Measurements from ENCODE around the gene CD109. TPM values are rescaled to one million over a fixed set of nuclear protein-coding genes. Genes with fewer than 3 reads are reported as not detected.

The CD109 gene
- total and polyA plus RNA-seq, 2 of the 8 experiments (the other 6 are each of a cell fraction or from before 2014, with no cell fraction given) = 1.4 to 5.3 TPM

GRCh38 chr6:73738367-73739028 is 42.5 kb downstream of the CD109 start:
- no peak overlapping the region for H3K4me2 ChIP-seq (ENCODE audit: insufficient read depth in 1 of 2, low read depth in 2 of 2, low read length in 2 of 2)
- FAIRE-seq = no peak
- WGBS, 2 experiments (ENCODE audit: extremely low coverage in 1 of 2, insufficient coverage in 1 of 2, insufficient read length in 1 of 2, insufficient replicate concordance in 2 of 2, low coverage in 1 of 2, low lambda C conversion rate in 2 of 2, missing lambda C conversion rate in 1 of 2) = 84% methylated on average over 5 of the region's 5 CpGs; no CpG with 5 or more reads in 1 of the 2 experiments
- no peak overlapping the region for H3K14ac ChIP-seq (ENCODE audit: insufficient read length)
- H3K79me2 ChIP-seq (ENCODE audit: control insufficient read depth in 1 of 2, insufficient read depth in 2 of 2, low read length in 2 of 2) = no peaks in the 10 kb centered on the region
- no peak overlapping the region for H3K27ac ChIP-seq (ENCODE audit: low read depth, low read length)
- H4K20me1 ChIP-seq (replicated peaks in 1 of 2; ENCODE audit: control insufficient read depth in 1 of 2, insufficient read depth in 2 of 2, low read length in 2 of 2) = peaks cover 0 to 1% of the 10 kb centered on the region in 2 experiments
- H3K9me3 ChIP-seq (ENCODE audit: insufficient read depth in 2 of 2, low read depth in 1 of 2, low read length in 1 of 2) = no peaks in the 10 kb centered on the region
- H3K4me1 ChIP-seq (replicated peaks in 1 of 4; ENCODE audit: control insufficient read depth in 3 of 4, insufficient read depth in 4 of 4, low read length in 3 of 4) = no peaks in the 10 kb centered on the region
- H3K27me3 ChIP-seq (replicated peaks in 1 of 4; ENCODE audit: control insufficient read depth in 3 of 4, extremely low read depth in 1 of 4, insufficient read depth in 3 of 4, low read length in 3 of 4) = no peaks in the 10 kb centered on the region
- TF ChIP-seq CHD1 (IDR thresholded peaks at IDR 0.05; ENCODE audit: low read depth, low read length) (no peak), KDM4A (IDR thresholded peaks at IDR 0.05; ENCODE audit: low read depth, low read length, severe bottlenecking) (no peak), BACH1 (IDR thresholded peaks at IDR 0.05; ENCODE audit: low read length) (no peak), SIRT6 (IDR thresholded peaks at IDR 0.05; ENCODE audit: low read length) (no peak), ATF3 (IDR thresholded peaks at IDR 0.05; ENCODE audit: insufficient read depth, low read depth, low read length) (no peak), ATF2 (IDR thresholded peaks at IDR 0.05; ENCODE audit: low read length) (no peak), CBX5 (IDR thresholded peaks at IDR 0.05; ENCODE audit: low read depth, low read length) (no peak)
- H2BK120ac ChIP-seq (replicated peaks; ENCODE audit: low read depth, low read length) = no peak overlapping the region
- no peak overlapping the region for H2AFZ ChIP-seq (ENCODE audit: low read length)
- no peak overlapping the region for H4K91ac ChIP-seq (replicated peaks; ENCODE audit: insufficient read length, low read length)
- H2BK5ac ChIP-seq (ENCODE audit: low read depth, low read length) = no peak overlapping the region
- H2BK15ac ChIP-seq (ENCODE audit: low read length) = no peak overlapping the region
- H4K5ac ChIP-seq (ENCODE audit: insufficient read length, low read depth, low read length) = no peak overlapping the region
- no peaks in the 10 kb centered on the region for H3K36me3 ChIP-seq (ENCODE audit: control insufficient read depth in 2 of 4, insufficient read depth in 4 of 4, low read length in 3 of 4)
- DNase-seq (ENCODE audit: low read depth in 1 of 2, low spot score in 2 of 2) = no peak
- no peak overlapping the region for H2BK20ac ChIP-seq (ENCODE audit: low read length)
- H3K56ac ChIP-seq (replicated peaks; ENCODE audit: insufficient read length, low read depth, low read length) = no peak overlapping the region
- H3K4ac ChIP-seq (replicated peaks; ENCODE audit: insufficient read length, low read depth, low read length) = no peak overlapping the region
- H3K23me2 ChIP-seq (ENCODE audit: low read depth, low read length) = no peaks in the 10 kb centered on the region; the same call in 1 of the 2 replicates
- ChIA-PET POLR2A (ENCODE audit: partially characterized antibody) (no interaction called here), CTCF (ENCODE audit: partially characterized antibody) (interaction anchor here (0.6 to 7.7 kb wide), 27 partner anchors 10 to 1493 kb away, joined by 3 to 104 read pairs (median 4); partner anchors contain the start of gene COL12A1)
- no peak overlapping the region for H3K4me3 ChIP-seq (ENCODE audit: extremely low read depth in 1 of 4, insufficient read depth in 2 of 4, low read depth in 3 of 4, low read length in 4 of 4)
- H3K9ac ChIP-seq (replicated peaks in 1 of 4; ENCODE audit: extremely low read depth in 1 of 4, low read depth in 3 of 4, low read length in 3 of 4) = no peak overlapping the region
- H3K79me1 ChIP-seq (ENCODE audit: low read depth, low read length) = no peaks in the 10 kb centered on the region
- H3K23ac ChIP-seq (ENCODE audit: insufficient read length) = no peak overlapping the region
- no peak overlapping the region for H2BK12ac ChIP-seq (ENCODE audit: low read depth, low read length)
- no peak overlapping the region for H2AK5ac ChIP-seq (ENCODE audit: low read depth, low read length)
- H3K18ac ChIP-seq (ENCODE audit: extremely low read depth, low read length) = no peak overlapping the region
- H4K8ac ChIP-seq (ENCODE audit: extremely low read depth, insufficient read depth, low read length) = no peak overlapping the region

Measured in H1 (cell line).